Measurements from ENCODE around the gene PDE3A.

DNA sequence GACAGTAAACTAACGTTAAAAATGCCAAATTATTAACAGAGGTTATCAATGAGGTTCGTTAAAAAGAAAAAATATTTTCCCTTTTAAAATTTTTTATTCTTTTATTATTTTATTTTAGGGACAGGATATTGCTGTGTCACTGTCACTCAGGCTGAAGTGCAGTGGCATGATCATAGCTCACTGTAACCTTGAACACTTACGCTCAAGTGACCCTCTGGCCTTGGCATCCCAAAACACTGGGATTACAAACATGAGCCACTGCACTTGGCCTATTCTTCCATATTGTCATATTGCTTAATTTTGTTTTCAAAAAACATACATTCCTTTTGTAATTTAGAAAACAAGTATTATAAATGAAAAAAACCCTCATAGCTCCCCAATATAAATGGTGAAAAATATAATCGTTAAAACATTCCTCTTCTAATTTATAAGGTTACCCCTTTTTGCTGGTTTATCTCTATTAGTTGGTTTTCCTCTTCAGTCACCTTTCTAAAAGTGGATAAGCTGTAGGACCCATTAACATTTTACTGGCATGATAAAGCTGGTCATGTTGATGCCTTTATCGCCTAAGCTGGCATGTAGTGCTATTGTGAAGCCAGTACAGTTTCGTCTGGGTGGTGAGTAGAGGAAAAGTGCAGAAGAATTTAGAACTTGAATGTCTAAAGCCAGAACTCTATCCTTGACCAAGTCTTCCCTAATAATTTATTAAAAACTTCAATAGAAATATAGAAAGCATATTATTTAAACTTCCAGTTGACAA, 27.6 kb downstream of the PDE3A start:
- TF ChIP-seq, protein P1, sequence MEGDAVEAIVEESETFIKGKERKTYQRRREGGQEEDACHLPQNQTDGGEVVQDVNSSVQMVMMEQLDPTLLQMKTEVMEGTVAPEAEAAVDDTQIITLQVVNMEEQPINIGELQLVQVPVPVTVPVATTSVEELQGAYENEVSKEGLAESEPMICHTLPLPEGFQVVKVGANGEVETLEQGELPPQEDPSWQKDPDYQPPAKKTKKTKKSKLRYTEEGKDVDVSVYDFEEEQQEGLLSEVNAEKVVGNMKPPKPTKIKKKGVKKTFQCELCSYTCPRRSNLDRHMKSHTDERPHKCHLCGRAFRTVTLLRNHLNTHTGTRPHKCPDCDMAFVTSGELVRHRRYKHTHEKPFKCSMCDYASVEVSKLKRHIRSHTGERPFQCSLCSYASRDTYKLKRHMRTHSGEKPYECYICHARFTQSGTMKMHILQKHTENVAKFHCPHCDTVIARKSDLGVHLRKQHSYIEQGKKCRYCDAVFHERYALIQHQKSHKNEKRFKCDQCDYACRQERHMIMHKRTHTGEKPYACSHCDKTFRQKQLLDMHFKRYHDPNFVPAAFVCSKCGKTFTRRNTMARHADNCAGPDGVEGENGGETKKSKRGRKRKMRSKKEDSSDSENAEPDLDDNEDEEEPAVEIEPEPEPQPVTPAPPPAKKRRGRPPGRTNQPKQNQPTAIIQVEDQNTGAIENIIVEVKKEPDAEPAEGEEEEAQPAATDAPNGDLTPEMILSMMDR (IDR thresholded peaks at IDR 0.05): no peak
- TF ChIP-seq SP1 (CRISPR knock-in tag; conservative IDR thresholded peaks at IDR 0.05): no peak
- no peak for TF ChIP-seq MXD4 (CRISPR knock-in tag; IDR thresholded peaks at IDR 0.05; ENCODE audit: borderline replicate concordance)
